DOHH2 (cell line): ENCODE measurements around the gene TIMP3.

Source experiments
- EZH2phosphoT487 ChIP-seq: fragments of 200-600 bp; sonication (generic); IDR thresholded peaks from 2 replicates; pipeline ENCODE4 v1.6.1; 2017; ENCODE audit warnings: borderline replicate concordance, mild to moderate bottlenecking, antibody characterized with exemption, low read length, moderate library complexity, mixed read lengths
- TF ChIP-seq, protein P1 (sequence below): fragments of 200-600 bp; sonication (generic); IDR thresholded peaks from one replicate; pipeline ENCODE4 v1.5.1; 2014; ENCODE audit warnings: antibody characterized with exemption, mild to moderate bottlenecking, low read depth, low read length; ENCODE audit not compliant: poor library complexity, severe bottlenecking

DNA sequence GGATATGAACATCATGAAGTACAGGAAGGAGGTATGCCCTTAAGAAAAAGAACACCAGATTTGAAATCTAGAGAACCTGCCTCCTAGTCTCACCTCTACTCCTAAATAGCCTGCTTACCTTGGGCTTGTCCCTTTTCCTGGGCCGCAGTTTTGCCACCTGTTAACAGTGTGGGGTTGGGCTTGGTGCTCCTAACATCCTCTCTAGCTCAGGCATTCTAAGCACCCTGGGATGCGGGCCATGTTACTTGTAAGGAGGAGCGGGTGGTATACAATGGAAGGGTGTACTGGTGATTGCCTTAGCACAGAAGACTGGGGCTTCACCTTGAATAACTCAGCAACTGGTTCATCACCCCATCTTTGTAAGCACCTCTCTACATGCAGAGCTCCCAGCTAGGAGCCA, 48.7 kb downstream of the TIMP3 start:
- TF ChIP-seq, protein P1, sequence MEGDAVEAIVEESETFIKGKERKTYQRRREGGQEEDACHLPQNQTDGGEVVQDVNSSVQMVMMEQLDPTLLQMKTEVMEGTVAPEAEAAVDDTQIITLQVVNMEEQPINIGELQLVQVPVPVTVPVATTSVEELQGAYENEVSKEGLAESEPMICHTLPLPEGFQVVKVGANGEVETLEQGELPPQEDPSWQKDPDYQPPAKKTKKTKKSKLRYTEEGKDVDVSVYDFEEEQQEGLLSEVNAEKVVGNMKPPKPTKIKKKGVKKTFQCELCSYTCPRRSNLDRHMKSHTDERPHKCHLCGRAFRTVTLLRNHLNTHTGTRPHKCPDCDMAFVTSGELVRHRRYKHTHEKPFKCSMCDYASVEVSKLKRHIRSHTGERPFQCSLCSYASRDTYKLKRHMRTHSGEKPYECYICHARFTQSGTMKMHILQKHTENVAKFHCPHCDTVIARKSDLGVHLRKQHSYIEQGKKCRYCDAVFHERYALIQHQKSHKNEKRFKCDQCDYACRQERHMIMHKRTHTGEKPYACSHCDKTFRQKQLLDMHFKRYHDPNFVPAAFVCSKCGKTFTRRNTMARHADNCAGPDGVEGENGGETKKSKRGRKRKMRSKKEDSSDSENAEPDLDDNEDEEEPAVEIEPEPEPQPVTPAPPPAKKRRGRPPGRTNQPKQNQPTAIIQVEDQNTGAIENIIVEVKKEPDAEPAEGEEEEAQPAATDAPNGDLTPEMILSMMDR = no peak
- TF ChIP-seq EZH2phosphoT487 = no peak
